Raji (cell line): Measurements from ENCODE around the gene SDC3.

Experiments
- POLR2A ChIP-seq: IDR thresholded peaks from 2 replicates; pipeline ENCODE4 v1.6.1; 2011; ENCODE audit warnings: low read depth, low read length, control low read depth; ENCODE audit not compliant: insufficient read depth

SDC3 gene

DNA sequence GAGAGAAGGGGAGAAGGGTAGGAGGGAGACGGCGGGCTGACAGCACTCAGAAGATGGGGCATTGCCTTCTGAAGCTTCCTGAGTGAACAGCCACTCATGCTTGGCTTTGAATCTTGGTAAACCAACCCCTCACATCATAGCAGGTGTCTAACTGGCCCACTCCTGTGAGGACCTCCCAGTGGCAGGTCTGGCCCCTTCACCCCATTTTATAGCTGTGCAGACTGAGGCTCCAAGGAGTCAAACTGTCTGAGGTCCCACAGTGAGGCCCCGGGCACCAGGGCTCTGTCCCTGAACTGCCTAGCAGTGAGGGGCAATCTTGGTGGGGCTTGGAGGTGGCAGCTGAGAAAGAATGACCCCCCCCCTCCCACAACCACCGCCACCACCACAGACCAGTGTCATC is 41.0 kb downstream of the SDC3 start:
- TF ChIP-seq POLR2A, result no peak

GRCh38 chr1:30866594-30866993 is 42.0 kb downstream of the SDC3 start:
- no peak for TF ChIP-seq POLR2A

- TF ChIP-seq POLR2A, result no peak
Measured at GRCh38 chr1:30864681-30865080, 43.9 kb downstream of the SDC3 start.

GRCh38 chr1:30863858-30864604 is 44.5 kb downstream of the SDC3 start:
- TF ChIP-seq POLR2A, result no peak

DNA sequence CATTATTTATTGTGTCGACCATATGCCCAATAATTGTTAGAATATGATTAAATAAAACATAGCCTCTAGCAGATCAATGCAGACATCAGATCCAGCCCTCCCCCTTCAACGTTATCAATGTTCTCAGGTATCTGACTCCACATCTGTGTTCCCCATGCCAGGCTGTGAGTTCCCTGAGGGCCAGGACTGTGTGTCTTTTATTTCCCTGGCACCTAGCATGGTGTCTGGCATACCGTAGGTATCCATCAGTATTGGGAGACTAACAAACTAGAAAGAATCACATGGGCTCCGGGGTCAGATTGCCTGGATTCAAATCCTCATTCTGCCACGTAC is 48.3 kb downstream of the SDC3 start:
- TF ChIP-seq POLR2A, result no peak

- no peak for TF ChIP-seq POLR2A
Measured at GRCh38 chr1:30857964-30858363, 50.6 kb downstream of the SDC3 start.

- TF ChIP-seq POLR2A, result no peak
Measured at GRCh38 chr1:30857062-30857461, 51.5 kb downstream of the SDC3 start.

GRCh38 chr1:30856260-30856790 is 52.2 kb downstream of the SDC3 start:
- no peak for TF ChIP-seq POLR2A

DNA sequence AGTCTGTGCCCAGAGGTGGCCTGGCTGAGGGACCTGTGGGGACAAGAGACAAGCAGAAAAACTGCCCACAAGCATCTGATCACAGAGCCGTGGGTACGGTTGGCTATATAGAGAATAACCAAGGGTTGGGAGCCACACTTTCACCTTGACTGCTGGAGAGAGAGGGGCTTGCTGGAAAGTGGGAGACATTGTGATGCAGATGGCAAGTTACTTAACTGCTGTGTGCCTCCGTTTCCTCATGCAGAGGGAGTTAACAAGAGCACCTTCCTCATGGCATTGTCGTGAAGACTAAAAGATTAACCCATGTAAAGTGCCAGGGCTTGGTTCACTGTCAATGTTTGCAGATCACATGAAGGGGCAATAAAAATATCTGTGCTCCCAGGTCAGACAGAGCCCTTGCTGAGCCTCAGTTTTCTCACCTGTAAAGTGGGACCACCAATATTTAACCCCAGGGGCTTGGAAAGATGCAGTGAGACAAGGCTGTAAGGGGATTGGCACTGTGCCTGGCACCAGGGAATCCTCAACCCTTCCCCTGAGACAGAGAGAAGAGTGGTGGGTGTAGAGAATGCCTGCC is 52.8 kb downstream of the SDC3 start:
- no peak for TF ChIP-seq POLR2A

GRCh38 chr1:30853350-30853749 is 55.2 kb downstream of the SDC3 start:
- TF ChIP-seq POLR2A, result no peak

- no peak for TF ChIP-seq POLR2A
Measured at GRCh38 chr1:30852026-30852425, 56.5 kb downstream of the SDC3 start.

DNA sequence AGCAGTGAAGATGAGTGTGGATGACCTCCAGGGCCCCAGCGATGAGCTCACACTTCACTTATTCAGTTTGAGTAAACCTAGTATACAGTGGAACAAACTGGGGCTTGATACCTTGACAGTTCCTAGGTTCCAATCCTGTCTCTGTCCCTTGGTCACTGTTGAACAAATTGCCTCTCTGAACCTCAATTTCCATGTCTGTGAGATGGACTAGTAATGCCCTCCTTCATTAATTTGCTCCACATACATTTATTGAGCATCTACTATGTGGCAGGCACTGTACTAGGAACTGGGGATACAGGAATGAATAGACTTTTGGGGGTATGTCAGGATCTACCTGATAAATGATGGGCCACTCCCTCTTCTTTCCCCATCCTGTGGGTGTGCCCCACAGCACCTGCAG is 57.3 kb downstream of the SDC3 start:
- TF ChIP-seq POLR2A, result no peak

DNA sequence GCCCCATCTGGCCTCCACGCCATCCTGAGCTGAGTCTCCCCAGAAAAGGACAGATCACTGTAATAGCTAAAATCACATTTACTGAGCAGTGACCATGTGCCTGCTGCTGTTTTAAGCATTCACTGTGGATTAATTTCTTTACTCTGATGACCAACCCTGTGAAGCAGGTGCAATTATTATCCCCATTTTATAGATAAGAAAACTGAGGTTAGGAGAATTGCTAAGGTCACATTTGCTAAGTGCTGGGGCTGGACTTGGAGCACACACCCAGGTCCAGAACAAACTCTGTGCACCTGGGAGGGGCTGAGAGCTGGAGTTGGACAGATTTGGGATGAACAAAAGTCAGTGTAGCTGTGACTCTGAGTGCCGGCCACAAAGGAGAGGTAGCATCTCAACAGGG is 58.0 kb downstream of the SDC3 start:
- no peak for TF ChIP-seq POLR2A

DNA sequence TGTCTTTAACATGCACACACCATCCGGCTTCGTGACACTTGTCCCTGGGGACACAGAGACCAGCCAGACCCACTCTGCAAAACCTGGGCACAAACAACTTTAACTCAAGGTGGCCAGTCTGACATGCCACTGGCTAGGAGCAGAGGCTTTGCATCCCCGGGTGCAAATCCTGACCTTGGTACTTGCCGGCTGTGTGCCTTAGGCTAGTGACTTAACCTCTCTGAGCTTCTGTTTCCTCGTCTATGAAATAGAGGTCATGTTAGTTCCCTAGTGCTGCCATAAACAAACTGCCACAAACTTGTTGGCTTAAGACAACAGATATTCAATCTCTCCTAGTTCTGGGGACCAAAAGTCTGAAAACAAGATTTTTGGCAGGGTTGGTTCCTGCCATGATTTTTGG is 60.4 kb downstream of the SDC3 start:
- TF ChIP-seq POLR2A, result no peak

GRCh38 chr1:30847358-30847972 is 61.1 kb downstream of the SDC3 start:
- no peak for TF ChIP-seq POLR2A

GRCh38 chr1:30846587-30846986 is 62.0 kb downstream of the SDC3 start:
- TF ChIP-seq POLR2A, result no peak
